ENCODE measurements around the gene HIPK2. TPM values are rescaled to one million over a fixed set of nuclear protein-coding genes. Genes with fewer than 3 reads are reported as not detected.
A peak's percentile ranks its signal among the peaks of the same experiment; 100 is the strongest.

The HIPK2 gene
- polyA plus RNA-seq, 1 donor (not counting 4 experiments of a cell fraction or from before 2014, with no cell fraction given), result 5.8 TPM

DNA sequence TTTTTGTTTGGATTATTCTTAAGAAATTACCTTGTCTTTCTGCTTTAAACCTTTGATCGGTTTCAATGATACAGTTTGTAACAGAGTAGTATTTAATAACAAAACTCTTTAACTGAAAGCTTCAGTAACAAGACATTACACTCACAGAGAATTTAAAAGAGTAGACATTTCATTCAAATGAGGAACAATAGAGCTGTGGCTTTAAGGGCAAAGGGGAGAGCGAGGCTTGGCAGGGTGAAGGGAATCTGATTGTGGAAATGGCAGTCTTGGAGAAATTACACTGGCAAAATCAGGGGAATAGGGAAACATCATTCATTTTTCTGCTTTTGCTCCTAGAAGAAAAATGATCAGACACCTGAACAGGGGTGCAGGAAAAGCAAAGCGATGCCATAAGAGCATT lies 5.1 kb upstream of the HIPK2 start:
- dilution Hi-C loops (cut with MboI; ENCODE audit: extremely low pct_ligation_motif_present, low sequenced_read_pairs), result no loop called here
- Histone ChIP-seq H3K36me3 (ENCODE audit: control insufficient read depth in 2 of 2, extremely low read depth in 1 of 2, insufficient read depth in 2 of 2, low read length in 2 of 2) (no peaks in the 10 kb centered on the region), H3K9me1 (ENCODE audit: control insufficient read depth, extremely low read depth, insufficient read depth, low read length) (no peaks in the 10 kb centered on the region), H2AFZ (ENCODE audit: control insufficient read depth, low read length) (no peak overlapping the region), H3K27me3 (ENCODE audit: control insufficient read depth, extremely low read depth, insufficient read depth, low read length) (no peaks in the 10 kb centered on the region), H3K4me2 (ENCODE audit: control insufficient read depth, extremely low read depth, insufficient read depth, low read depth, low read length) (no peak overlapping the region), H3K27ac (ENCODE audit: control insufficient read depth, insufficient read depth, low read length) (no peak overlapping the region), H3K9me3 (ENCODE audit: control insufficient read depth, low read depth, low read length) (no peaks in the 10 kb centered on the region), H3K79me2 (ENCODE audit: control insufficient read depth, insufficient read depth, low read length) (peaks cover 4% of the 10 kb centered on the region), H3K4me3 (ENCODE audit: control insufficient read depth in 2 of 3, extremely low read depth in 1 of 3, insufficient read depth in 2 of 3, low read depth in 1 of 3, low read length in 3 of 3) (no peak overlapping the region), H3K4me1 (ENCODE audit: control insufficient read depth, extremely low read depth, insufficient read depth, low read length) (peaks cover 22% of the 10 kb centered on the region), H3K9ac (ENCODE audit: control insufficient read depth, extremely low read depth, insufficient read depth, low read length) (no peak overlapping the region), H4K20me1 (ENCODE audit: control insufficient read depth, extremely low read depth, insufficient read depth, low read length) (no peaks in the 10 kb centered on the region)
- FAIRE-seq (no peak), DNase-seq (ENCODE audit: low read depth, low spot score) (no peak)
- TF ChIP-seq, protein P1, sequence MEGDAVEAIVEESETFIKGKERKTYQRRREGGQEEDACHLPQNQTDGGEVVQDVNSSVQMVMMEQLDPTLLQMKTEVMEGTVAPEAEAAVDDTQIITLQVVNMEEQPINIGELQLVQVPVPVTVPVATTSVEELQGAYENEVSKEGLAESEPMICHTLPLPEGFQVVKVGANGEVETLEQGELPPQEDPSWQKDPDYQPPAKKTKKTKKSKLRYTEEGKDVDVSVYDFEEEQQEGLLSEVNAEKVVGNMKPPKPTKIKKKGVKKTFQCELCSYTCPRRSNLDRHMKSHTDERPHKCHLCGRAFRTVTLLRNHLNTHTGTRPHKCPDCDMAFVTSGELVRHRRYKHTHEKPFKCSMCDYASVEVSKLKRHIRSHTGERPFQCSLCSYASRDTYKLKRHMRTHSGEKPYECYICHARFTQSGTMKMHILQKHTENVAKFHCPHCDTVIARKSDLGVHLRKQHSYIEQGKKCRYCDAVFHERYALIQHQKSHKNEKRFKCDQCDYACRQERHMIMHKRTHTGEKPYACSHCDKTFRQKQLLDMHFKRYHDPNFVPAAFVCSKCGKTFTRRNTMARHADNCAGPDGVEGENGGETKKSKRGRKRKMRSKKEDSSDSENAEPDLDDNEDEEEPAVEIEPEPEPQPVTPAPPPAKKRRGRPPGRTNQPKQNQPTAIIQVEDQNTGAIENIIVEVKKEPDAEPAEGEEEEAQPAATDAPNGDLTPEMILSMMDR (optimal IDR thresholded peaks at IDR 0.05 in 1 of 3, IDR thresholded peaks at IDR 0.05 in 1 of 3, conservative IDR thresholded peaks at IDR 0.05 in 1 of 3; ENCODE audit: extremely low read depth in 1 of 3, insufficient read depth in 2 of 3, low read length in 3 of 3), result no peak
- no peak for TF ChIP-seq EZH2 (IDR thresholded peaks at IDR 0.05; ENCODE audit: low read length)

DNA sequence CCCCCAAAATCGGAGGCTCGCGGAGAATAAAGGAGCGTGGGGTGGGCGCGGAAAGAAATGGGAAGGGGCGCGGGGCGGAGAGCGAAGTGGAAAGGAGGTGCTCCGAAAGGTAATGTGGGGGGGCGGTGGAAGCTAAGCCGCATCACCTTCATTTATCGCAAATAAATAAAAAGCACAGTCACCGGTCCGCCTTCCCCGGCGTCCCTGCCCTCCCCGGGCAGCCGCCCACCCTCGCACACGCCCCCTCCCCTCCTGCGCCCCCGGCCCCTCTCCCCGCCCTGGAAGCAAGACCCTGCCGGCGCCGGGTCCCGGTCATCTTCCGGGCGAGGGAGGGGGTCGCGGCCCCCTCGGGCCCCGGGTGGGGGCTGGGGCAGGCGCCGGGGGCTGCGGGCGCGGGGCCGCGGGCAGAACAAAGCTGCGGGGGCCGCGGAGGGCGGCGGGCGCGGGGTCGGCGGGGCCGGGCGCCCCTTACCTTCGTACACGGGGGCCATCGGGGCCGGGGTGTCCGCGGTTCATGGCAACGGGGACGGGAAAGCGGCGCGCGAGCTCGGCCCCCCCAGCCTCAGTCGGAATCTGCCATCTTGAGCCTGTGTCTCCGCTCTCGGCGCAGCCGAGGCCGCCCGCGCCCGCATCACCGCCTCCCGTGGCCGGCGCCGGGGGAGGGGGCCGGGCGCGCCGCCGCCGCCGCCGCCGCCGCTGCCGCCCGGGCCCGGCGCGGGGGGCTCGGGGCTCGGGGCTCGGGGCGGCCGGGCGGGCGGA lies 486 bp downstream of the HIPK2 start:
- peaks cover 43% of the 10 kb centered on the region for H3K79me2 ChIP-seq (ENCODE audit: control insufficient read depth, insufficient read depth, low read length)
- no peak for FAIRE-seq
- H3K27me3 ChIP-seq (ENCODE audit: control insufficient read depth, extremely low read depth, insufficient read depth, low read length), result no peaks in the 10 kb centered on the region

More for the DNA sequence above, 486 bp downstream of the HIPK2 start:
- Histone ChIP-seq H3K4me2 (ENCODE audit: control insufficient read depth, extremely low read depth, insufficient read depth, low read depth, low read length) (peak overlapping the region; percentile 90), H4K20me1 (ENCODE audit: control insufficient read depth, extremely low read depth, insufficient read depth, low read length) (no peaks in the 10 kb centered on the region), H3K27ac (ENCODE audit: control insufficient read depth, insufficient read depth, low read length) (peak overlapping the region; percentile 91), H3K36me3 (ENCODE audit: control insufficient read depth in 2 of 2, extremely low read depth in 1 of 2, insufficient read depth in 2 of 2, low read length in 2 of 2) (peaks cover 0 to 3% of the 10 kb centered on the region in 2 experiments), H3K9me3 (ENCODE audit: control insufficient read depth, low read depth, low read length) (no peaks in the 10 kb centered on the region), H3K4me3 (ENCODE audit: control insufficient read depth in 2 of 3, extremely low read depth in 1 of 3, insufficient read depth in 2 of 3, low read depth in 1 of 3, low read length in 3 of 3) (peak overlapping the region; percentile 71 to 94 (median 85)), H2AFZ (ENCODE audit: control insufficient read depth, low read length) (peak overlapping the region; percentile 71), H3K9me1 (ENCODE audit: control insufficient read depth, extremely low read depth, insufficient read depth, low read length) (peaks cover 3% of the 10 kb centered on the region), H3K9ac (ENCODE audit: control insufficient read depth, extremely low read depth, insufficient read depth, low read length) (peak overlapping the region; percentile 90), H3K4me1 (ENCODE audit: control insufficient read depth, extremely low read depth, insufficient read depth, low read length) (peaks cover 28% of the 10 kb centered on the region)
- TF ChIP-seq, protein P1 (optimal IDR thresholded peaks at IDR 0.05 in 1 of 3, IDR thresholded peaks at IDR 0.05 in 1 of 3, conservative IDR thresholded peaks at IDR 0.05 in 1 of 3; ENCODE audit: extremely low read depth in 1 of 3, insufficient read depth in 2 of 3, low read length in 3 of 3), result no peak
- no peak for TF ChIP-seq EZH2 (IDR thresholded peaks at IDR 0.05; ENCODE audit: low read length)
- no peak for DNase-seq (ENCODE audit: low read depth, low spot score)
- dilution Hi-C loops (cut with MboI; ENCODE audit: extremely low pct_ligation_motif_present, low sequenced_read_pairs), result no loop called here
